K562 (cell line): ENCODE results near the gene KIF20B. TPM values are rescaled to one million over a fixed set of nuclear protein-coding genes. Genes with fewer than 3 reads are reported as not detected.

Source experiments
- ATAC-seq: fragments of 200-7000 bp; cut with Tn5 transposase; 3 replicates; pipeline ENCODE4 v1.9.1; 2020; ENCODE audit warnings: moderate library complexity
- BruUV-seq: library from RNA; stranded (reverse); fragments of 400-500 nt; replicated peaks from 2 replicates; lab custom pipeline; 2021; lab: Mats Ljungman, UMichigan
- CTCF ChIA-PET: fragments of 300-600 bp; formaldehyde crosslinking; extraction: SDS; loops from one replicate; lab custom pipeline; 2021; ENCODE audit warnings: low intra/inter-chr PET ratio; lab: Yijun Ruan, JAX
- POLR2A ChIA-PET: fragments of 300-600, 350-650 bp; sonication (Branson Sonifier 250); formaldehyde crosslinking; extraction: SDS; loops from one replicate; lab custom pipeline; 2021; ENCODE audit warnings: antibody characterized with exemption, inconsistent platforms; lab: Yijun Ruan, JAX
- DNase-seq, 4 experiments: peaks; one replicate each; pipeline versions ENCODE4 v3.0.0 to v3.0.0-alpha.2; 2011 to 2018; ENCODE audit warnings: low spot score in 3 of 4, mixed read lengths in 3 of 4; ENCODE audit errors: extremely low read depth in 1 of 4
- FAIRE-seq: peaks from 2 replicates; lab custom pipeline; 2011; peaks lifted over from hg19 to GRCh38; lab: Jason Lieb, UNC
- H2AFZ ChIP-seq: 2 replicates; pipeline ENCODE4 v1.6.0; 2011; ENCODE audit warnings: low read depth, low read length, control low read depth, inconsistent platforms
- H3K27ac ChIP-seq: fragments of 200-600 bp; 3 replicates; pipeline ENCODE4 v1.8.0; 2011; ENCODE audit warnings: low read depth, mild to moderate bottlenecking, control low read depth, inconsistent platforms, low read length, moderate library complexity, mixed read lengths; ENCODE audit errors: extremely low read depth
- H3K27me3 ChIP-seq, 2 experiments: fragments of 300-600 bp in 1 of 2; 2 replicates in 1 of 2; 3 replicates in 1 of 2; pipeline versions ENCODE4 v1.6.0 to v1.8.0; 2011; ENCODE audit warnings: inconsistent platforms in 2 of 2, low read length in 2 of 2, mild to moderate bottlenecking in 1 of 2, mixed read lengths in 1 of 2, moderate library complexity in 1 of 2; ENCODE audit not compliant: control insufficient read depth in 2 of 2, insufficient read depth in 2 of 2
- H3K36me3 ChIP-seq: fragments of 300-600 bp; 3 replicates; pipeline ENCODE4 v1.8.0; 2011; ENCODE audit warnings: mild to moderate bottlenecking, low read length, inconsistent platforms; ENCODE audit not compliant: control insufficient read depth, insufficient read depth
- H3K4me1 ChIP-seq, 2 experiments: fragments of 200-600 bp in 1 of 2; replicated peaks in 1 of 2; 2 replicates in 1 of 2; 3 replicates in 1 of 2; pipeline versions ENCODE4 v1.5.1 to v1.8.0; 2011; ENCODE audit warnings: inconsistent platforms in 2 of 2, low read length in 2 of 2, mild to moderate bottlenecking in 1 of 2, mixed read lengths in 1 of 2, moderate library complexity in 1 of 2; ENCODE audit not compliant: control insufficient read depth in 2 of 2, insufficient read depth in 2 of 2
- H3K4me2 ChIP-seq: 2 replicates; pipeline ENCODE4 v1.6.1; 2011; ENCODE audit warnings: low read length, control low read depth, inconsistent platforms, mixed read lengths; ENCODE audit not compliant: insufficient read depth
- H3K4me3 ChIP-seq: fragments of 200-600 bp; sonication (generic), shearing (Covaris generic); 2 replicates; pipeline ENCODE4 v1.5.1; 2016; ENCODE audit warnings: control low read depth, inconsistent platforms
- H3K79me2 ChIP-seq: fragments of 200-600 bp; 3 replicates; pipeline ENCODE4 v1.8.0; 2011; ENCODE audit warnings: low read length, inconsistent platforms; ENCODE audit not compliant: control insufficient read depth, insufficient read depth
- H3K9ac ChIP-seq, 2 experiments: 2 replicates each; pipeline versions ENCODE4 v1.6.0 to v1.6.1; 2011; ENCODE audit warnings: low read depth in 2 of 2, low read length in 2 of 2, control low read depth in 1 of 2, inconsistent platforms in 1 of 2, mild to moderate bottlenecking in 1 of 2, mixed read lengths in 1 of 2; ENCODE audit not compliant: insufficient read depth in 1 of 2
- H3K9me1 ChIP-seq: one replicate; pipeline ENCODE4 v1.6.0; 2011; ENCODE audit warnings: inconsistent platforms, mild to moderate bottlenecking, low read length, moderate library complexity; ENCODE audit not compliant: control insufficient read depth, insufficient read depth
- H3K9me3 ChIP-seq: replicated peaks from 2 replicates; pipeline ENCODE4 v1.5.1; 2011; ENCODE audit warnings: low read depth, low read length, inconsistent platforms; ENCODE audit not compliant: control insufficient read depth, insufficient read depth
- H4K20me1 ChIP-seq: replicated peaks from 2 replicates; pipeline ENCODE4 v1.6.1; 2011; ENCODE audit warnings: low read length, inconsistent platforms, mixed read lengths; ENCODE audit not compliant: control insufficient read depth, insufficient read depth
- BCL6 ChIP-seq: fragments of 250-450 bp; sonication (Bioruptor Pico); IDR thresholded peaks from 2 replicates; pipeline ENCODE4 v1.4.0; 2020
- CREB3 ChIP-seq: fragments of 450-650 bp; conservative IDR thresholded peaks from 2 replicates; pipeline ENCODE4 v1.6.1; 2016; ENCODE audit warnings: missing genetic modification characterization, low read depth, mild to moderate bottlenecking, missing compliant biosample characterization, moderate library complexity
- CREM ChIP-seq: IDR thresholded peaks from 2 replicates; pipeline ENCODE4 v1.6.1; 2014; ENCODE audit warnings: antibody characterized with exemption, low read depth
- ESRRB ChIP-seq: fragments of 250-450 bp; sonication (Bioruptor Pico); IDR thresholded peaks from 2 replicates; pipeline ENCODE4 v1.5.0; 2020; ENCODE audit warnings: mild to moderate bottlenecking, moderate library complexity, borderline replicate concordance
- HMG20B ChIP-seq: fragments of 250-450 bp; sonication (Bioruptor Pico); IDR thresholded peaks from 2 replicates; pipeline ENCODE4 v1.5.0; 2021; ENCODE audit warnings: mild to moderate bottlenecking
- ILK ChIP-seq: fragments of 450-650 bp; IDR thresholded peaks from 2 replicates; pipeline ENCODE4 v1.6.1; 2016; ENCODE audit warnings: missing genetic modification characterization, low read depth, mild to moderate bottlenecking, missing compliant biosample characterization, moderate library complexity, borderline replicate concordance
- IRF1 ChIP-seq: sonication (generic); formaldehyde crosslinking; IDR thresholded peaks from 2 replicates; pipeline ENCODE4 v1.8.0; 2022; ENCODE audit warnings: missing genetic modification reagents, mild to moderate bottlenecking, borderline replicate concordance
- MEIS2 ChIP-seq: fragments of 450-650 bp; IDR thresholded peaks from 2 replicates; pipeline ENCODE4 v1.6.1; 2014; ENCODE audit warnings: mild to moderate bottlenecking; ENCODE audit not compliant: partially characterized antibody
- NCOR1 ChIP-seq: fragments of 450-650 bp; IDR thresholded peaks from 2 replicates; pipeline ENCODE4 v1.6.1; 2016; ENCODE audit warnings: mild to moderate bottlenecking, moderate library complexity
- PRPF4 ChIP-seq: fragments of 200-400 bp; formaldehyde crosslinking; IDR thresholded peaks from one replicate; pipeline ENCODE4 v1.6.1; 2017; ENCODE audit warnings: low read length, low read depth, mild to moderate bottlenecking; ENCODE audit not compliant: insufficient read depth, poor library complexity, severe bottlenecking
- RREB1 ChIP-seq: fragments of 250-450 bp; sonication (Bioruptor Pico); IDR thresholded peaks from 2 replicates; pipeline ENCODE4 v1.4.0; 2020
- SMC3 ChIP-seq: conservative IDR thresholded peaks from 2 replicates; pipeline ENCODE4 v1.6.1; 2011; ENCODE audit warnings: low read depth, low read length, improper control_type of control experiment; ENCODE audit not compliant: insufficient read depth
- TBP ChIP-seq: optimal IDR thresholded peaks from 2 replicates; pipeline ENCODE3; 2011; ENCODE audit warnings: low read depth, low read length, improper control_type of control experiment
- THAP7 ChIP-seq: fragments of 250-450 bp; sonication (Bioruptor Pico); IDR thresholded peaks from 2 replicates; pipeline ENCODE4 v1.5.0; 2021
- ZFP1 ChIP-seq: fragments of 450-650 bp; formaldehyde crosslinking; IDR thresholded peaks from 2 replicates; pipeline ENCODE4 v1.4.0; 2020; ENCODE audit warnings: mild to moderate bottlenecking, mixed read lengths
- ZNF785 ChIP-seq: fragments of 250-450 bp; sonication (Bioruptor Pico); IDR thresholded peaks from 2 replicates; pipeline ENCODE4 v1.4.0; 2020; ENCODE audit warnings: mild to moderate bottlenecking
- WGBS: fragments of 100-300 bp; shearing (Covaris generic); methylation state at CpG from one replicate; pipeline ENCODE4 v1.1.6; 2016; ENCODE audit warnings: low coverage, mixed read lengths; ENCODE audit not compliant: insufficient coverage; ENCODE audit errors: missing lambda C conversion rate; 5-methylcytosine and 5-hydroxymethylcytosine counted together
- in situ Hi-C: fragments of 300-500 bp; cut with MboI; formaldehyde crosslinking; loops from 4 replicates; pipeline ENCODE4 v1.15.0; 2018; ENCODE audit warnings: inconsistent platforms, mixed read lengths
- intact Hi-C: fragments of 100-400 bp; cut with micrococcal nuclease; formaldehyde crosslinking; loops from 2 replicates; pipeline ENCODE4 v1.14.2; 2022
- polyA plus RNA-seq, 8 experiments: library from polyadenylated mRNA; depleted of rRNA in 4 of 8; stranded (reverse) in 5 of 8; unstranded in 3 of 8; fragments of >200 nt; fragmentation: Nextera tagmentation in 2 of 8; fragmentation: Illumina TruSeq in 1 of 8; extraction: Ambion mirVana in 2 of 8; extraction: Trizol in 1 of 8; gene quantifications; 2 replicates each; pipeline versions ENCODE4 v1.2.1 to v1.2.3, GENCODE V29; 2011 to 2014; ENCODE audit warnings: inconsistent platforms in 1 of 8, missing spikeins in 1 of 8
- total RNA-seq, 7 experiments: library from RNA; depleted of rRNA in 6 of 7; stranded (reverse); fragments of >200 nt in 6 of 7; fragmentation: Illumina TruSeq in 2 of 7; extraction: Trizol in 2 of 7; gene quantifications; 2 replicates each; pipeline versions ENCODE4 v1.2.1 to v1.2.3, GENCODE V29; 2011 to 2021; ENCODE audit warnings: low replicate concordance in 1 of 7

The KIF20B gene
- total and polyA plus RNA-seq, 9 of the 15 experiments (the other 6 are each of a cell fraction or from before 2014, with no cell fraction given): 18.6 to 56.5 (median 32.9) TPM

- in situ Hi-C loops (no loop called here), intact Hi-C loops (no loop called here)
- CTCF ChIA-PET: no interaction called here
- Histone ChIP-seq H3K27ac (no peak overlapping the region), H3K79me2 (no peaks in the 10 kb centered on the region), H3K4me2 (no peak overlapping the region), H3K36me3 (no peaks in the 10 kb centered on the region), H2AFZ (no peak overlapping the region), H3K4me1 (no peaks in the 10 kb centered on the region), H3K27me3 (no peaks in the 10 kb centered on the region), H3K9me3 (no peaks in the 10 kb centered on the region), H4K20me1 (no peaks in the 10 kb centered on the region), H3K9me1 (no peaks in the 10 kb centered on the region), H3K9ac (no peak overlapping the region), H3K4me3 (no peak overlapping the region)
- POLR2A ChIA-PET: interaction anchor here (1.6 kb wide), 1 partner anchor 9 kb away, joined by 5 read pairs; the partner anchor contains the start of gene KIF20B
- ATAC-seq: no peak
- no peak for DNase-seq
- WGBS: 37% methylated on average over 4 of the region's 4 CpGs
- no TSS peak for BruUV-seq
- no peak for FAIRE-seq
- no peak for TF ChIP-seq PRPF4
- TF ChIP-seq ZNF785 (CRISPR knock-in tag): no peak
- TF ChIP-seq TBP: no peak
- no peak for TF ChIP-seq SMC3
- no peak for TF ChIP-seq IRF1 (CRISPR knock-in tag)
- TF ChIP-seq CREB3: no peak
- TF ChIP-seq ESRRB (CRISPR knock-in tag): no peak
- no peak for TF ChIP-seq ZFP1 (CRISPR knock-in tag)
- TF ChIP-seq BCL6: no peak
- no peak for TF ChIP-seq RREB1 (CRISPR knock-in tag)
- no peak for TF ChIP-seq NCOR1
- TF ChIP-seq ILK (tag): no peak
- no peak for TF ChIP-seq MEIS2
- TF ChIP-seq HMG20B (CRISPR knock-in tag): no peak
- TF ChIP-seq CREM: no peak
- no peak for TF ChIP-seq THAP7 (CRISPR knock-in tag)
These were observed 9.0 kb upstream of the KIF20B start for GRCh38 chr10:89692416-89692815.
